Measurements from ENCODE around the gene NR2E1.

GRCh38 chr6:108209738-108210137 lies 43.9 kb downstream of the NR2E1 start:
- TF ChIP-seq POLR2AphosphoS5 (IDR thresholded peaks at IDR 0.05; ENCODE audit: borderline replicate concordance, low read depth, low read length) (no peak), EZH2 (IDR thresholded peaks at IDR 0.05) (no peak), FOXP2 (optimal IDR thresholded peaks at IDR 0.05; ENCODE audit: control extremely low read depth, extremely low read length, insufficient read depth) (no peak)

All from SK-N-MC (cell line).